A549 (cell line): Measurements from ENCODE around the gene BACH1.

ENCODE experiments used
- BHLHE40 ChIP-seq: IDR thresholded peaks from 2 replicates; pipeline ENCODE4 v1.6.1; 2012; ENCODE audit warnings: low read depth, low read length, inconsistent platforms
- CEBPB ChIP-seq, 2 experiments: fragments of >200 bp in 1 of 2; sonication (Bioruptor Twin) in 1 of 2; formaldehyde crosslinking in 1 of 2; IDR thresholded peaks; 2 replicates each; pipeline ENCODE4 v1.6.1; 2012 to 2016
- HDAC2 ChIP-seq: fragments of 200-600 bp; sonication (generic); IDR thresholded peaks from 2 replicates; pipeline ENCODE4 v1.6.1; 2016
- JUN ChIP-seq, 2 experiments: fragments of >200 bp; sonication (Bioruptor Twin); formaldehyde crosslinking; IDR thresholded peaks; 2 replicates in 1 of 2; 3 replicates in 1 of 2; pipeline ENCODE4 v1.6.1; 2016 to 2017
- NR3C1 ChIP-seq: fragments of >200 bp; sonication (Bioruptor Twin); formaldehyde crosslinking; IDR thresholded peaks from 3 replicates; pipeline ENCODE4 v1.6.1; 2017
- POLR2A ChIP-seq: IDR thresholded peaks from 2 replicates; pipeline ENCODE4 v1.6.1; 2012; ENCODE audit warnings: mild to moderate bottlenecking, low read length
- RFX5 ChIP-seq: fragments of 450-650 bp; IDR thresholded peaks from 2 replicates; pipeline ENCODE4 v1.7.1; 2014; ENCODE audit warnings: antibody characterized with exemption, mild to moderate bottlenecking, moderate library complexity
- SMC3 ChIP-seq: fragments of >200 bp; sonication (Bioruptor Twin); formaldehyde crosslinking; IDR thresholded peaks from 3 replicates; pipeline ENCODE4 v1.6.1; 2018; ENCODE audit warnings: inconsistent platforms
- TP53 ChIP-seq: fragments of 250-450 bp; sonication (Bioruptor Pico); IDR thresholded peaks from 2 replicates; pipeline ENCODE4 v1.5.0; 2021; ENCODE audit warnings: mild to moderate bottlenecking, moderate library complexity
- TF ChIP-seq, protein P1 (sequence below): fragments of >200 bp; sonication (Bioruptor Twin); formaldehyde crosslinking; IDR thresholded peaks from 3 replicates; pipeline ENCODE4 v1.5.1; 2016
- TF ChIP-seq, protein P2 (sequence below): fragments of 150-350 bp; IDR thresholded peaks from 2 replicates; pipeline ENCODE4 v1.6.1; 2014; ENCODE audit warnings: low read depth, mild to moderate bottlenecking, low read length
- TF ChIP-seq, protein P3 (sequence below): fragments of 450-650 bp; IDR thresholded peaks from 2 replicates; pipeline ENCODE4 v1.6.1; 2014; ENCODE audit warnings: antibody characterized with exemption

DNA sequence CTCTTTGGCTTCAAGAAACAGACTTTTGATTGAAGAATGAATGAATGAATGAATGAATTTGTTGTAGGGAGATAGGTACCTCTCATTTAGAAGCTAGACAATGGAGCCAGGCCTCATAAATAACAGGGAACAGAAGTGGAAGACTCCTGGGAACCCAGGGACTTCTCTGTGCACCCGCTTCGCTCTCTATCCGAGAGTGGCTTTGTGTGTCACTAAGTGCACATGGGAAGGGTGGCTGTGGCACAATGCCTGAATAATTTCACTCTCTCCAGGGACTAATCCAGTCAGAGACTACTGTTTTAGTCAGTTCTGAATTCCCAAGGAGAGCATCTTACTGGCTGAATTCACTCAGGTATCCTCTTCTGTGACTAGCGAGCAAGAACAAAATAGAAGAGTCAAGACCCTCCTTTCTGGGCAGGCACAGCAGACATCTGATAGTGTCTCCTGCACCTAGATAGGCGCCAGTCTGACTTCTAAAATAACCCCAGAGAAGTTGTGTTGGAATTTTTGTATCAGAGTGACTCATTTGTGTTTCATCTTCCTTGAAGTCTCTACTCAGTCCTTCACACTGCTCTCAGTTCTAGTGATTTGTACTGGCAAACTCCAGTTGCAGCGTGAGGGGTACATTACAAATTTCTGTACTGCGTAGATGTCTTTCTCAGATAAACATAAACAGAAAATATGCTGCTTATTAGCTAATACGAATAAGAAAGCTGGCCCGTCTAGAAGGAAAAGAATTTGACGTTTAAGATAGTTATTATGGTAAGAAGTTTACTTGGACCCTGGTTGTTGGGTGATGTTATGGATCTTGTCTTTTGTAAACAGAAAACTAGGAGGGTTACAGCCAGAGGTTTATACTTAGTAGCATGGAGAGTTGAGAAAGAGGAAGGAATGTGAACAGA lies 34.0 kb downstream of the BACH1 start:
- TF ChIP-seq, protein P1, sequence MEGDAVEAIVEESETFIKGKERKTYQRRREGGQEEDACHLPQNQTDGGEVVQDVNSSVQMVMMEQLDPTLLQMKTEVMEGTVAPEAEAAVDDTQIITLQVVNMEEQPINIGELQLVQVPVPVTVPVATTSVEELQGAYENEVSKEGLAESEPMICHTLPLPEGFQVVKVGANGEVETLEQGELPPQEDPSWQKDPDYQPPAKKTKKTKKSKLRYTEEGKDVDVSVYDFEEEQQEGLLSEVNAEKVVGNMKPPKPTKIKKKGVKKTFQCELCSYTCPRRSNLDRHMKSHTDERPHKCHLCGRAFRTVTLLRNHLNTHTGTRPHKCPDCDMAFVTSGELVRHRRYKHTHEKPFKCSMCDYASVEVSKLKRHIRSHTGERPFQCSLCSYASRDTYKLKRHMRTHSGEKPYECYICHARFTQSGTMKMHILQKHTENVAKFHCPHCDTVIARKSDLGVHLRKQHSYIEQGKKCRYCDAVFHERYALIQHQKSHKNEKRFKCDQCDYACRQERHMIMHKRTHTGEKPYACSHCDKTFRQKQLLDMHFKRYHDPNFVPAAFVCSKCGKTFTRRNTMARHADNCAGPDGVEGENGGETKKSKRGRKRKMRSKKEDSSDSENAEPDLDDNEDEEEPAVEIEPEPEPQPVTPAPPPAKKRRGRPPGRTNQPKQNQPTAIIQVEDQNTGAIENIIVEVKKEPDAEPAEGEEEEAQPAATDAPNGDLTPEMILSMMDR = no peak
- no peak for TF ChIP-seq BHLHE40
- no peak for TF ChIP-seq RFX5
- TF ChIP-seq SMC3 = no peak
- TF ChIP-seq, protein P2, sequence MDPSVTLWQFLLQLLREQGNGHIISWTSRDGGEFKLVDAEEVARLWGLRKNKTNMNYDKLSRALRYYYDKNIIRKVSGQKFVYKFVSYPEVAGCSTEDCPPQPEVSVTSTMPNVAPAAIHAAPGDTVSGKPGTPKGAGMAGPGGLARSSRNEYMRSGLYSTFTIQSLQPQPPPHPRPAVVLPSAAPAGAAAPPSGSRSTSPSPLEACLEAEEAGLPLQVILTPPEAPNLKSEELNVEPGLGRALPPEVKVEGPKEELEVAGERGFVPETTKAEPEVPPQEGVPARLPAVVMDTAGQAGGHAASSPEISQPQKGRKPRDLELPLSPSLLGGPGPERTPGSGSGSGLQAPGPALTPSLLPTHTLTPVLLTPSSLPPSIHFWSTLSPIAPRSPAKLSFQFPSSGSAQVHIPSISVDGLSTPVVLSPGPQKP = no peak
- no peak for TF ChIP-seq HDAC2
- TF ChIP-seq JUN (IDR thresholded peaks at IDR 0.05) = no peak
- no peak for TF ChIP-seq CEBPB (IDR thresholded peaks at IDR 0.05)
- TF ChIP-seq POLR2A = no peak
- no peak for TF ChIP-seq NR3C1
- no peak for TF ChIP-seq TP53 (CRISPR knock-in tag)
- TF ChIP-seq, protein P3, sequence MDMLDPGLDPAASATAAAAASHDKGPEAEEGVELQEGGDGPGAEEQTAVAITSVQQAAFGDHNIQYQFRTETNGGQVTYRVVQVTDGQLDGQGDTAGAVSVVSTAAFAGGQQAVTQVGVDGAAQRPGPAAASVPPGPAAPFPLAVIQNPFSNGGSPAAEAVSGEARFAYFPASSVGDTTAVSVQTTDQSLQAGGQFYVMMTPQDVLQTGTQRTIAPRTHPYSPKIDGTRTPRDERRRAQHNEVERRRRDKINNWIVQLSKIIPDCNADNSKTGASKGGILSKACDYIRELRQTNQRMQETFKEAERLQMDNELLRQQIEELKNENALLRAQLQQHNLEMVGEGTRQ = no peak
